Mesothelial cell of epicardium (in vitro differentiated cells): ENCODE measurements around the gene ATP13A2. TPM values are rescaled to one million over a fixed set of nuclear protein-coding genes. Genes with fewer than 3 reads are reported as not detected.

ENCODE experiments used
- DNase-seq, 2 experiments: peaks; one replicate each; pipeline ENCODE4 v3.0.0; 2021; ENCODE audit warnings: low spot score in 2 of 2; ENCODE audit not compliant: unreplicated experiment in 2 of 2
- H3K27ac Mint-ChIP-seq: 2 replicates; pipeline ENCODE4 v1.8.0; 2021; ENCODE audit warnings: mixed read lengths
- H3K27me3 Mint-ChIP-seq: 2 replicates; pipeline ENCODE4 v1.8.0; 2021; ENCODE audit warnings: low read depth, mixed read lengths
- H3K36me3 Mint-ChIP-seq: 2 replicates; pipeline ENCODE4 v1.8.0; 2021; ENCODE audit warnings: mixed read lengths
- H3K4me1 Mint-ChIP-seq: 2 replicates; pipeline ENCODE4 v1.8.0; 2021; ENCODE audit warnings: mixed read lengths
- H3K4me3 Mint-ChIP-seq: 2 replicates; pipeline ENCODE4 v1.8.0; 2021; ENCODE audit warnings: mild to moderate bottlenecking, moderate library complexity, mixed read lengths
- H3K9me3 Mint-ChIP-seq: 2 replicates; pipeline ENCODE4 v1.8.0; 2021; ENCODE audit warnings: mixed read lengths
- total RNA-seq: library from RNA; stranded (reverse); gene quantifications from 3 replicates; pipeline ENCODE4 v1.2.1, GENCODE V29; 2021
- TF ChIP-seq, protein P1 (sequence below): fragments of 200-600 bp; sonication (generic); IDR thresholded peaks from one replicate; pipeline ENCODE4 v1.5.0; 2021; ENCODE audit warnings: antibody characterized with exemption; ENCODE audit not compliant: unreplicated experiment

The ATP13A2 gene, protein sequence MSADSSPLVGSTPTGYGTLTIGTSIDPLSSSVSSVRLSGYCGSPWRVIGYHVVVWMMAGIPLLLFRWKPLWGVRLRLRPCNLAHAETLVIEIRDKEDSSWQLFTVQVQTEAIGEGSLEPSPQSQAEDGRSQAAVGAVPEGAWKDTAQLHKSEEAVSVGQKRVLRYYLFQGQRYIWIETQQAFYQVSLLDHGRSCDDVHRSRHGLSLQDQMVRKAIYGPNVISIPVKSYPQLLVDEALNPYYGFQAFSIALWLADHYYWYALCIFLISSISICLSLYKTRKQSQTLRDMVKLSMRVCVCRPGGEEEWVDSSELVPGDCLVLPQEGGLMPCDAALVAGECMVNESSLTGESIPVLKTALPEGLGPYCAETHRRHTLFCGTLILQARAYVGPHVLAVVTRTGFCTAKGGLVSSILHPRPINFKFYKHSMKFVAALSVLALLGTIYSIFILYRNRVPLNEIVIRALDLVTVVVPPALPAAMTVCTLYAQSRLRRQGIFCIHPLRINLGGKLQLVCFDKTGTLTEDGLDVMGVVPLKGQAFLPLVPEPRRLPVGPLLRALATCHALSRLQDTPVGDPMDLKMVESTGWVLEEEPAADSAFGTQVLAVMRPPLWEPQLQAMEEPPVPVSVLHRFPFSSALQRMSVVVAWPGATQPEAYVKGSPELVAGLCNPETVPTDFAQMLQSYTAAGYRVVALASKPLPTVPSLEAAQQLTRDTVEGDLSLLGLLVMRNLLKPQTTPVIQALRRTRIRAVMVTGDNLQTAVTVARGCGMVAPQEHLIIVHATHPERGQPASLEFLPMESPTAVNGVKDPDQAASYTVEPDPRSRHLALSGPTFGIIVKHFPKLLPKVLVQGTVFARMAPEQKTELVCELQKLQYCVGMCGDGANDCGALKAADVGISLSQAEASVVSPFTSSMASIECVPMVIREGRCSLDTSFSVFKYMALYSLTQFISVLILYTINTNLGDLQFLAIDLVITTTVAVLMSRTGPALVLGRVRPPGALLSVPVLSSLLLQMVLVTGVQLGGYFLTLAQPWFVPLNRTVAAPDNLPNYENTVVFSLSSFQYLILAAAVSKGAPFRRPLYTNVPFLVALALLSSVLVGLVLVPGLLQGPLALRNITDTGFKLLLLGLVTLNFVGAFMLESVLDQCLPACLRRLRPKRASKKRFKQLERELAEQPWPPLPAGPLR
- 54.2 to 57.8 TPM (median 56.9 TPM) in 3 replicates for total RNA-seq

DNA sequence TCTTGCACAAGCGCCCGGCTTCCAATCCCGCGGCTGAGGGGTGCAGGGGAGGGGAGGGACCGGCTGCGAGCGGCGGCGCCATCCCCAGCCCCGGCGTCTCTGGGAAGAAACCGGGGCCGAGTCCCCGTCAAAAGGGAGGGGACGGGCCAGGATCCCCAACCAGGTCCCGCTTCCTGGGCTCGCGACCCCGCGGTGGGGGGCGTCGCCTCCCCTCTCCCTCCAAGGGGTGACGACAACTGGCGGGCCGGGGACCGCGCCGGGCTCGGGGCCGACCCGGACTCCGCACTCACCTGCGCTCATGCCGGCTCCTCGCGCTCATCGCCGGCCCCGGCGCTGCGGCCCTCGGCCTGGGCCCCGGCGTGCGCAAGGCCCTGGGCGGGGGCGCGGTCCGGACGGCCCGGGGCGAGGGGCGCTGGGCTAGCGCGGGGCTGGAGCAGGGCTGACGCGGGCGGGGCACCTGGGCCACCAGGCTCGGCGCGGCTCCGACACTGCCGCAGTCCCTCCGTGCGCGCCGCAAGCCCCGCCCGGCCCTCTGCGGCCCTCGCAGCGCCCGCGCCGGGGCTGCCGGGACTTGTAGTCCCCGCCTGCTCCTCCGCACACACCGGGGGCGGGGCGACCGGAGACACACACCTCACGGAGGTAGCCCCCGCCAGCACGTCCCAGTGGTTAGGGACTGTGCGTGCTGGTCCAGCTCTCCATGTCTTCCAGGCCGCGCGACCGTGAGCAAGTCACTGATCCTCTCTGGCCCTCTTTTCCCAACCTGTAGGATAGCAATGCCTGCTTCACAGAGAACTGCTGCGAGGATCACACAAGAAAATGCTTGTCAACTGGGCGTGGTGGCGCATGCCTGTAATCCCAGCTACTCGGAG, at the start of gene ATP13A2:
TSS of gene ATP13A2 (minus strand) at position 490 of the 869 bp plus-strand sequence. CDS start at position 300, 190 bp downstream.
- Mint-ChIP-seq H3K27me3 (no peaks in the 10 kb centered on the region), H3K9me3 (no peaks in the 10 kb centered on the region), H3K36me3 (peaks cover 2% of the 10 kb centered on the region), H3K27ac (peak within 1 kb of the TSS; percentile 81), H3K4me3 (peak within 1 kb of the TSS; percentile 83), H3K4me1 (peaks cover 33% of the 10 kb centered on the region)
- DNase-seq, result peak; percentile 72 to 83
- TF ChIP-seq, protein P1, sequence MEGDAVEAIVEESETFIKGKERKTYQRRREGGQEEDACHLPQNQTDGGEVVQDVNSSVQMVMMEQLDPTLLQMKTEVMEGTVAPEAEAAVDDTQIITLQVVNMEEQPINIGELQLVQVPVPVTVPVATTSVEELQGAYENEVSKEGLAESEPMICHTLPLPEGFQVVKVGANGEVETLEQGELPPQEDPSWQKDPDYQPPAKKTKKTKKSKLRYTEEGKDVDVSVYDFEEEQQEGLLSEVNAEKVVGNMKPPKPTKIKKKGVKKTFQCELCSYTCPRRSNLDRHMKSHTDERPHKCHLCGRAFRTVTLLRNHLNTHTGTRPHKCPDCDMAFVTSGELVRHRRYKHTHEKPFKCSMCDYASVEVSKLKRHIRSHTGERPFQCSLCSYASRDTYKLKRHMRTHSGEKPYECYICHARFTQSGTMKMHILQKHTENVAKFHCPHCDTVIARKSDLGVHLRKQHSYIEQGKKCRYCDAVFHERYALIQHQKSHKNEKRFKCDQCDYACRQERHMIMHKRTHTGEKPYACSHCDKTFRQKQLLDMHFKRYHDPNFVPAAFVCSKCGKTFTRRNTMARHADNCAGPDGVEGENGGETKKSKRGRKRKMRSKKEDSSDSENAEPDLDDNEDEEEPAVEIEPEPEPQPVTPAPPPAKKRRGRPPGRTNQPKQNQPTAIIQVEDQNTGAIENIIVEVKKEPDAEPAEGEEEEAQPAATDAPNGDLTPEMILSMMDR, result no peak

DNA sequence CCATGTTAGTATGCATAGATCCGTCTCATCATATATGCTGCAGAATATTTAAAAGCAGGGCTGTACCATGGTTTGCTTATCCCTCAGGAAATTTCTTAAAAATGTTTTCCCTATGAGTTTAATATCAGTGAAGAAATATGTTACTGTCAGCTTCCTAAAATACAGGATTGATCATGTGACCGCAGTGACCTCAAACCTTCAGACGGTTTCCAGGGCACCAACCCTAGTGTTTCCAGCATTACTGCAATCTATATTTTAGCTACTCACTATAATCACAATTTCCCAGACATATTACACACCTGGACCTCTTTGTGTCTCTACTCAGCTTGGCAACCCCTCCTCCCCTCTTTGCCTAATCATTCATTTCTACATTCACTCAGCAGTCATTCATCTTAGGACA, 49.8 kb upstream of the ATP13A2 start:
- TF ChIP-seq, protein P1, result no peak
- no peak for DNase-seq
- Mint-ChIP-seq H3K27me3 (peaks cover 5% of the 10 kb centered on the region), H3K27ac (no peak overlapping the region), H3K4me1 (peaks cover 2% of the 10 kb centered on the region), H3K9me3 (no peaks in the 10 kb centered on the region), H3K4me3 (no peak overlapping the region), H3K36me3 (no peaks in the 10 kb centered on the region)

DNA sequence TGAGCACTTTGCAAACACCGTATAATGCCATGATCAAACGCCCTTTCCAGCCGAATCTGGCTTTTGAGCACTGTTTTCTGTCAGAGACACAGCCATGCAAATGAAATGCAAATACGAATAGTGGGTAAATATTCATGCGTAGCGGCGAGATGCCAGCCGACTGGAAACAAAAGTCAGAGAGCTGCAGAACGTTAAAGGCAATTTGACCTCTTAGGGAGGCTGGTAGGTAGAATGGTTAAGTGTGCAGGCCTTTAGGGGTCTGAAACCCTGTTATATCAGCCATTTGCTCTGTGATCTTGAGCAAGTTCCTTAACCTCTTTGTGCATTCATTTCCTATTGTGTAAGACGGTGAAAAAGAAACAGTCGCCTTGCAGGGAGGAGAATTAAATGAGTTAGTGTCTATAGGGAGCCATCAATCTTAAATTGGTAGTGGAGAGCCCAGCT, 48.6 kb upstream of the ATP13A2 start:
- H3K27me3 Mint-ChIP-seq, result peaks cover 5% of the 10 kb centered on the region
- peaks cover 2% of the 10 kb centered on the region for H3K4me1 Mint-ChIP-seq
- no peaks in the 10 kb centered on the region for H3K36me3 Mint-ChIP-seq
- no peak for DNase-seq
- no peak overlapping the region for H3K27ac Mint-ChIP-seq
- TF ChIP-seq, protein P1, result no peak
- no peaks in the 10 kb centered on the region for H3K9me3 Mint-ChIP-seq
- no peak overlapping the region for H3K4me3 Mint-ChIP-seq

DNA sequence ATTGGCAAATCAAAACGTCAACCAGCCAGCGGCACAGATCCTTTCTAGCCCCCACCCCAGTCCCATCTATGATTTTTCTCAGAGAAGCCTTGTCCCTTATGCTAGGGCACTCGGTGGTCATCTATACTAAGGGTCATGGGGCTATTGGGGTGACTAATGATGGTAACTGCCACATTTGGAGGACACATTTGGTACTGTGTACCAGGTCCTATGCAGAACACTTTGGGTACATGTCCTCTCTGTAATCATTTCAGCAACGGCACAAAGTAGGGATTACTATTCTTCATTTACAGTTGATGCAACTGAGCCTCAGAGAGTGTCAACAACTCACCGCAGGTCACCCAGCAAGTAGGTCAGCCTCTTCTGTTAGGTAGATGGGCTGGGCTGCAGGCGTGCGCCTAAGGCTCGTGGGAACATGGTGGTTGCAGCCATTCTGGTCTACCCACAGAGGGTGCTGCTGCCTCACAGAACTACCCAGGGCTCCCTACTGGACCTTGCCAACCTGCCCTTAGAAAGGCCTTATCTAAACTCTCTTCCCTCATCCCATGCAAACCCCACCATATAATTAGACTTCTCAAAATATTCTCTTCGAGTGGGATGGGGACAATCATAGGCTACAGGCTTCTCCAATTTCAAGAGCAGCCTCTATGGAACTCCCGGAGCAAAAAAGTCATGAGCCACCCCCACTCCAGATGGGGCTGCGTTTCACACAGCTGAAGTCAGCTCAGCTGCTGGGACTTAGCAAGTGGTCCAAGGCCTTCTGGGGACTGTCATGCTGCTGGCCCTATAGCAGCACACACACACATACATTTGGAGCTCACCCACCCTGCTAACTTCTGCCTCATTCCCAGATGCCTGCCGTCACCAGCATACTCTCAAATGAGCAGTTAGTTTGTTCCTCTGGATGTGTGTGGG, 47.9 kb upstream of the ATP13A2 start:
- Mint-ChIP-seq H3K4me3 (no peak overlapping the region), H3K9me3 (no peaks in the 10 kb centered on the region), H3K27me3 (peaks cover 5% of the 10 kb centered on the region), H3K36me3 (no peaks in the 10 kb centered on the region), H3K27ac (no peak overlapping the region), H3K4me1 (peaks cover 2% of the 10 kb centered on the region)
- peak in 1 of 2 experiments; percentile 49 for DNase-seq
- TF ChIP-seq, protein P1, result no peak
